ENCODE measurements around the gene RIMBP2.

DNA sequence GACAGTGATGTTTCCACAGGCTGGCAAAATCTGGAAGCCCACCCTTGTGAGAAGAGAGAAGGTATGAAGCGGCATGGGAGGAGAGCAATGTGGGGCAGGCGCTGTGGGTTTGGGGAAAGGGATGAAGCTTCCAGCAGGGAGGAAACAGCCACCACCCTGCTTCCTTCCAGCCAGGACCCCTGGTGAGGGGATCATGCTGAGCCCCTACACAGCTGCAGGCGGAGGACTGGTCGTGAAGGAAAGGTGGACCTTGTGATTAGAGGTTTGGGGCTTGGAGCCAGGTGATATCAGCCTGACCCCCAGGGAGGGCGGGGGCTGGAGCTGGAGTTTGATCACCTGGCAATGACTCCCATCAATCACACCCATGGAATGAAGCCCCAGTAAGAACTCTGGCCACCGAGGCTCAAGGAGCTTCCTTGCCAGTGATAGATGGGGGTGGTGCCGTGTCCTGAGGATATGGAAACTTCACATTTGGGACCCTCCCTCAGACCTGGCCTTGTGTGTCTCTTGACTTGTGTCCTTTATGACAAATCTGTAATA lies 48.6 kb downstream of the RIMBP2 start:
- TF ChIP-seq, protein P1, sequence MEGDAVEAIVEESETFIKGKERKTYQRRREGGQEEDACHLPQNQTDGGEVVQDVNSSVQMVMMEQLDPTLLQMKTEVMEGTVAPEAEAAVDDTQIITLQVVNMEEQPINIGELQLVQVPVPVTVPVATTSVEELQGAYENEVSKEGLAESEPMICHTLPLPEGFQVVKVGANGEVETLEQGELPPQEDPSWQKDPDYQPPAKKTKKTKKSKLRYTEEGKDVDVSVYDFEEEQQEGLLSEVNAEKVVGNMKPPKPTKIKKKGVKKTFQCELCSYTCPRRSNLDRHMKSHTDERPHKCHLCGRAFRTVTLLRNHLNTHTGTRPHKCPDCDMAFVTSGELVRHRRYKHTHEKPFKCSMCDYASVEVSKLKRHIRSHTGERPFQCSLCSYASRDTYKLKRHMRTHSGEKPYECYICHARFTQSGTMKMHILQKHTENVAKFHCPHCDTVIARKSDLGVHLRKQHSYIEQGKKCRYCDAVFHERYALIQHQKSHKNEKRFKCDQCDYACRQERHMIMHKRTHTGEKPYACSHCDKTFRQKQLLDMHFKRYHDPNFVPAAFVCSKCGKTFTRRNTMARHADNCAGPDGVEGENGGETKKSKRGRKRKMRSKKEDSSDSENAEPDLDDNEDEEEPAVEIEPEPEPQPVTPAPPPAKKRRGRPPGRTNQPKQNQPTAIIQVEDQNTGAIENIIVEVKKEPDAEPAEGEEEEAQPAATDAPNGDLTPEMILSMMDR (conservative IDR thresholded peaks at IDR 0.05; ENCODE audit: low read depth, low read length) = no peak
- TF ChIP-seq EZH2 (IDR thresholded peaks at IDR 0.05; ENCODE audit: borderline replicate concordance, low read depth, low read length, poor library complexity, severe bottlenecking) = no peak
